HepG2 (cell line): Measurements from ENCODE around the gene ITCH. TPM values are rescaled to one million over a fixed set of nuclear protein-coding genes. Genes with fewer than 3 reads are reported as not detected.

Source experiments
- ETS1 ChIP-seq: sonication (generic); formaldehyde crosslinking; IDR thresholded peaks from 2 replicates; pipeline ENCODE4 v1.4.0; 2020; ENCODE audit warnings: missing genetic modification reagents
- MEIS2 ChIP-seq: sonication (generic); formaldehyde crosslinking; IDR thresholded peaks from 2 replicates; pipeline ENCODE4 v1.9.0; 2021; ENCODE audit warnings: mild to moderate bottlenecking, missing genetic modification reagents
- RFX5 ChIP-seq: IDR thresholded peaks from 2 replicates; pipeline ENCODE4 v1.6.1; 2011; ENCODE audit warnings: low read depth, low read length, improper control_type of control experiment
- RORA ChIP-seq: sonication (generic); formaldehyde crosslinking; IDR thresholded peaks from 2 replicates; pipeline ENCODE4 v1.5.0; 2020; ENCODE audit warnings: mild to moderate bottlenecking, missing genetic modification reagents, moderate library complexity
- SALL1 ChIP-seq: sonication (generic); formaldehyde crosslinking; IDR thresholded peaks from 2 replicates; pipeline ENCODE4 v1.8.0; 2022; ENCODE audit warnings: mild to moderate bottlenecking, missing genetic modification reagents
- SIN3B ChIP-seq: fragments of 150-350 bp; IDR thresholded peaks from 2 replicates; pipeline ENCODE4 v1.6.1; 2014; ENCODE audit warnings: low read length
- SRSF4 ChIP-seq: fragments of 200-400 bp; formaldehyde crosslinking; IDR thresholded peaks from one replicate; pipeline ENCODE4 v1.6.1; 2018; ENCODE audit warnings: mild to moderate bottlenecking, low read depth, low read length, moderate library complexity; ENCODE audit not compliant: poor library complexity, severe bottlenecking
- STAG1 ChIP-seq: sonication (generic); formaldehyde crosslinking; IDR thresholded peaks from 2 replicates; pipeline ENCODE4 v1.4.0; 2020; ENCODE audit warnings: missing genetic modification reagents
- TAF15 ChIP-seq: fragments of 200-400 bp; formaldehyde crosslinking; IDR thresholded peaks from one replicate; pipeline ENCODE4 v1.6.1; 2018; ENCODE audit warnings: mild to moderate bottlenecking, low read depth, low read length; ENCODE audit not compliant: poor library complexity, severe bottlenecking
- TCF12 ChIP-seq, 2 experiments: fragments of 450-650 bp in 1 of 2; sonication (generic) in 1 of 2; formaldehyde crosslinking in 1 of 2; IDR thresholded peaks; 2 replicates each; pipeline versions ENCODE4 v1.6.1 to v1.8.0; 2017 to 2022; ENCODE audit warnings: antibody characterized with exemption in 1 of 2, mild to moderate bottlenecking in 1 of 2, missing genetic modification reagents in 1 of 2, moderate library complexity in 1 of 2
- TIGD3 ChIP-seq: sonication (generic); formaldehyde crosslinking; IDR thresholded peaks from 2 replicates; pipeline ENCODE4 v1.5.1; 2020; ENCODE audit warnings: mild to moderate bottlenecking, missing genetic modification reagents, borderline replicate concordance
- TMF1 ChIP-seq: sonication (generic); formaldehyde crosslinking; IDR thresholded peaks from 2 replicates; pipeline ENCODE4 v1.8.1; 2022; ENCODE audit warnings: low read depth, missing genetic modification reagents
- ZNF367 ChIP-seq: sonication (generic); formaldehyde crosslinking; IDR thresholded peaks from 2 replicates; pipeline ENCODE4 v1.4.0; 2020; ENCODE audit warnings: missing genetic modification reagents, borderline replicate concordance
- ZNF468 ChIP-seq: sonication (generic); formaldehyde crosslinking; IDR thresholded peaks from 2 replicates; pipeline ENCODE4 v1.8.0; 2022; ENCODE audit warnings: mild to moderate bottlenecking, moderate library complexity, missing genetic modification reagents
- ZNF562 ChIP-seq: sonication (generic); formaldehyde crosslinking; IDR thresholded peaks from 2 replicates; pipeline ENCODE4 v1.8.0; 2022; ENCODE audit warnings: missing genetic modification reagents, borderline replicate concordance
- ZNF687 ChIP-seq: sonication (generic); formaldehyde crosslinking; IDR thresholded peaks from 2 replicates; pipeline ENCODE4 v1.5.1; 2020; ENCODE audit warnings: mild to moderate bottlenecking, missing genetic modification reagents, moderate library complexity
- ZNF709 ChIP-seq: sonication (generic); formaldehyde crosslinking; IDR thresholded peaks from 2 replicates; pipeline ENCODE4 v1.5.0; 2020; ENCODE audit warnings: mild to moderate bottlenecking, missing genetic modification reagents
- ZNF749 ChIP-seq: sonication (generic); formaldehyde crosslinking; IDR thresholded peaks from 2 replicates; pipeline ENCODE4 v1.8.0; 2022; ENCODE audit warnings: mild to moderate bottlenecking, missing genetic modification reagents, moderate library complexity, borderline replicate concordance
- polyA plus RNA-seq, 8 experiments: library from polyadenylated mRNA; depleted of rRNA in 3 of 8; stranded (reverse) in 7 of 8; unstranded in 1 of 8; fragments of >200 nt; fragmentation: Illumina TruSeq in 4 of 8; extraction: Trizol in 4 of 8; gene quantifications; 2 replicates each; pipeline versions ENCODE4 v1.2.1 to v1.2.3, GENCODE V29; 2011 to 2016; ENCODE audit warnings: low read depth in 4 of 8, missing spikeins in 1 of 8, mixed read lengths in 1 of 8; ENCODE audit not compliant: insufficient read depth in 1 of 8
- total RNA-seq, 5 experiments: library from RNA; depleted of rRNA; stranded (reverse); fragments of >200 nt; fragmentation: Illumina TruSeq; extraction: Trizol; gene quantifications; 2 replicates each; pipeline ENCODE4 v1.2.3, GENCODE V29; 2016; ENCODE audit warnings: low read depth in 1 of 5
- TF ChIP-seq, protein P1 (sequence below): IDR thresholded peaks from 2 replicates; pipeline ENCODE4 v1.6.1; 2016
- TF ChIP-seq, protein P2 (sequence below): sonication (generic); formaldehyde crosslinking; IDR thresholded peaks from 2 replicates; pipeline ENCODE4 v1.4.0; 2020; ENCODE audit warnings: missing genetic modification reagents, borderline replicate concordance

ITCH gene
- total and polyA plus RNA-seq, 2 of the 13 experiments (the other 11 are each of a cell fraction or from before 2014, with no cell fraction given) = 20.5 to 112 TPM

GRCh38 chr20:34363062-34363464 lies at the start of gene ITCH (continued):
- TF ChIP-seq ZNF367 (CRISPR knock-in tag) = no peak; the same call in 1 of the 2 replicates
- TF ChIP-seq, protein P1, sequence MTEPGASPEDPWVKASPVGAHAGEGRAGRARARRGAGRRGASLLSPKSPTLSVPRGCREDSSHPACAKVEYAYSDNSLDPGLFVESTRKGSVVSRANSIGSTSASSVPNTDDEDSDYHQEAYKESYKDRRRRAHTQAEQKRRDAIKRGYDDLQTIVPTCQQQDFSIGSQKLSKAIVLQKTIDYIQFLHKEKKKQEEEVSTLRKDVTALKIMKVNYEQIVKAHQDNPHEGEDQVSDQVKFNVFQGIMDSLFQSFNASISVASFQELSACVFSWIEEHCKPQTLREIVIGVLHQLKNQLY = peak; percentile 34; the same call in 1 of the 2 replicates
- TF ChIP-seq, protein P2, sequence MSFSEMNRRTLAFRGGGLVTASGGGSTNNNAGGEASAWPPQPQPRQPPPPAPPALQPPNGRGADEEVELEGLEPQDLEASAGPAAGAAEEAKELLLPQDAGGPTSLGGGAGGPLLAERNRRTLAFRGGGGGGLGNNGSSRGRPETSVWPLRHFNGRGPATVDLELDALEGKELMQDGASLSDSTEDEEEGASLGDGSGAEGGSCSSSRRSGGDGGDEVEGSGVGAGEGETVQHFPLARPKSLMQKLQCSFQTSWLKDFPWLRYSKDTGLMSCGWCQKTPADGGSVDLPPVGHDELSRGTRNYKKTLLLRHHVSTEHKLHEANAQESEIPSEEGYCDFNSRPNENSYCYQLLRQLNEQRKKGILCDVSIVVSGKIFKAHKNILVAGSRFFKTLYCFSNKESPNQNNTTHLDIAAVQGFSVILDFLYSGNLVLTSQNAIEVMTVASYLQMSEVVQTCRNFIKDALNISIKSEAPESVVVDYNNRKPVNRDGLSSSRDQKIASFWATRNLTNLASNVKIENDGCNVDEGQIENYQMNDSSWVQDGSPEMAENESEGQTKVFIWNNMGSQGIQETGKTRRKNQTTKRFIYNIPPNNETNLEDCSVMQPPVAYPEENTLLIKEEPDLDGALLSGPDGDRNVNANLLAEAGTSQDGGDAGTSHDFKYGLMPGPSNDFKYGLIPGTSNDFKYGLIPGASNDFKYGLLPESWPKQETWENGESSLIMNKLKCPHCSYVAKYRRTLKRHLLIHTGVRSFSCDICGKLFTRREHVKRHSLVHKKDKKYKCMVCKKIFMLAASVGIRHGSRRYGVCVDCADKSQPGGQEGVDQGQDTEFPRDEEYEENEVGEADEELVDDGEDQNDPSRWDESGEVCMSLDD (CRISPR knock-in tag) = no peak
- TF ChIP-seq MEIS2 (CRISPR knock-in tag) = peak; percentile 48
- peak; percentile 87 for TF ChIP-seq SALL1 (CRISPR knock-in tag)
- TF ChIP-seq TIGD3 (CRISPR knock-in tag) = no peak
- TF ChIP-seq ZNF749 (CRISPR knock-in tag) = no peak
- TF ChIP-seq ZNF562 (CRISPR knock-in tag) = no peak
- TF ChIP-seq SRSF4 = no peak
- TF ChIP-seq RORA = no peak
- no peak for TF ChIP-seq TCF12 (IDR thresholded peaks at IDR 0.05)
- TF ChIP-seq TCF12 (CRISPR knock-in tag; IDR thresholded peaks at IDR 0.05) = no peak
- TF ChIP-seq ZNF687 (CRISPR knock-in tag) = peak; percentile 74
- TF ChIP-seq ETS1 (CRISPR knock-in tag) = no peak
- TF ChIP-seq ZNF468 (CRISPR knock-in tag) = no peak
- TF ChIP-seq ZNF709 (CRISPR knock-in tag) = 0 out of 2 replicates have a peak, but pooled peaks have one; percentile 10
- TF ChIP-seq SIN3B = no peak
- TF ChIP-seq TAF15 = no peak
- TF ChIP-seq STAG1 (CRISPR knock-in tag) = peak; percentile 21
- TF ChIP-seq TMF1 (CRISPR knock-in tag) = no peak
- 0 out of 2 replicates have a peak, but pooled peaks have one; percentile 38 for TF ChIP-seq RFX5
